OCI-LY7 (cell line): ENCODE data around the gene AOPEP. TPM values are rescaled to one million over a fixed set of nuclear protein-coding genes. Genes with fewer than 3 reads are reported as not detected.

Experiments used
- BruUV-seq: library from RNA; stranded (reverse); fragments of 400-500 nt; replicated peaks from 2 replicates; lab custom pipeline; 2021; lab: Mats Ljungman, UMichigan
- CTCF ChIA-PET: fragments of 300-600 bp; sonication (Branson Sonifier 250); formaldehyde crosslinking; loops from one replicate; lab custom pipeline; 2022; ENCODE audit warnings: antibody characterized with exemption; ENCODE audit not compliant: unreplicated experiment; lab: Charles Lee
- POLR2A ChIA-PET: fragments of 300-600 bp; sonication (Branson Sonifier 250); formaldehyde crosslinking; loops from one replicate; lab custom pipeline; 2022; ENCODE audit warnings: antibody characterized with exemption; lab: Charles Lee
- DNase-seq: peaks from one replicate; pipeline ENCODE4 v3.0.0-alpha.2; 2015; ENCODE audit warnings: low spot score
- H2AFZ ChIP-seq: fragments of 200-600 bp; sonication (generic), shearing (Covaris generic); 2 replicates; pipeline ENCODE4 v1.6.1; 2014; ENCODE audit warnings: mild to moderate bottlenecking, antibody characterized with exemption, low read length, moderate library complexity
- H3K27ac ChIP-seq: fragments of 200-600 bp; sonication (generic); 2 replicates; pipeline ENCODE4 v1.5.1; 2014; ENCODE audit warnings: mixed run types, low read depth, mild to moderate bottlenecking, moderate library complexity, low read length, inconsistent platforms; ENCODE audit not compliant: poor library complexity, severe bottlenecking
- H3K36me3 ChIP-seq: fragments of 200-600 bp; sonication (generic); 2 replicates; pipeline ENCODE4 v1.6.1; 2014; ENCODE audit warnings: mild to moderate bottlenecking, antibody characterized with exemption, low read length, moderate library complexity, mixed read lengths; ENCODE audit not compliant: insufficient read depth
- H3K4me1 ChIP-seq: fragments of 200-600 bp; sonication (generic); 2 replicates; pipeline ENCODE4 v1.5.1; 2014; ENCODE audit warnings: mild to moderate bottlenecking, low read length; ENCODE audit not compliant: insufficient read depth, poor library complexity, severe bottlenecking
- H3K4me2 ChIP-seq: fragments of 200-600 bp; sonication (generic); 2 replicates; pipeline ENCODE4 v1.6.1; 2014; ENCODE audit warnings: mild to moderate bottlenecking, low read length
- H3K4me3 ChIP-seq: fragments of 200-600 bp; sonication (generic); 2 replicates; pipeline ENCODE4 v1.5.1; 2014; ENCODE audit warnings: mild to moderate bottlenecking, low read depth, low read length; ENCODE audit not compliant: poor library complexity, severe bottlenecking
- H3K79me2 ChIP-seq: fragments of 200-600 bp; sonication (generic); 2 replicates; pipeline ENCODE4 v1.6.1; 2016; ENCODE audit warnings: low read depth, mild to moderate bottlenecking, low read length, moderate library complexity, mixed read lengths; ENCODE audit not compliant: insufficient read depth
- H3K9me2 ChIP-seq: fragments of 200-600 bp; sonication (generic); 2 replicates; pipeline ENCODE4 v1.6.1; 2016; ENCODE audit warnings: mild to moderate bottlenecking, low read length, mixed read lengths; ENCODE audit not compliant: insufficient read depth
- H3K9me3 ChIP-seq: fragments of 200-600 bp; sonication (generic); 2 replicates; pipeline ENCODE4 v1.6.1; 2014; ENCODE audit warnings: mild to moderate bottlenecking, mixed run types, low read length, mixed read lengths
- H4K20me1 ChIP-seq: fragments of 200-600 bp; sonication (generic); 2 replicates; pipeline ENCODE4 v1.6.1; 2014; ENCODE audit warnings: mild to moderate bottlenecking, antibody characterized with exemption, low read length, moderate library complexity, mixed read lengths; ENCODE audit not compliant: insufficient read depth
- CTCF ChIP-seq: fragments of 200-600 bp; sonication (generic); conservative IDR thresholded peaks from 2 replicates; pipeline ENCODE4 v1.5.1; 2014; ENCODE audit warnings: mild to moderate bottlenecking, antibody characterized with exemption, low read length, moderate library complexity, mixed read lengths
- EZH2phosphoT487 ChIP-seq: fragments of 200-600 bp; sonication (generic); IDR thresholded peaks from 2 replicates; pipeline ENCODE4 v1.6.1; 2018; ENCODE audit warnings: low read depth, borderline replicate concordance, mild to moderate bottlenecking, mixed run types, antibody characterized with exemption, low read length, moderate library complexity, mixed read lengths
- intact Hi-C: fragments of 100-400 bp; cut with micrococcal nuclease; formaldehyde crosslinking; loops from one replicate; pipeline ENCODE4 v1.10.0; 2022; ENCODE audit not compliant: unreplicated experiment
- total RNA-seq, 2 experiments: library from RNA; depleted of rRNA in 1 of 2; stranded (reverse); fragments of >200 nt in 1 of 2; shearing (Covaris generic) in 1 of 2; gene quantifications; 2 replicates each; pipeline ENCODE4 v1.2.3, GENCODE V29; 2014 to 2022

AOPEP gene
- total RNA-seq, 2 experiments from 2014 or later = 17.3 to 24.3 TPM

GRCh38 chr9:95058795-95059386, 332.4 kb downstream of the AOPEP start:
- H3K4me1 ChIP-seq = no peaks in the 10 kb centered on the region
- H3K79me2 ChIP-seq = no peaks in the 10 kb centered on the region
- H4K20me1 ChIP-seq = no peaks in the 10 kb centered on the region
- DNase-seq = no peak
- BruUV-seq = no TSS peak
- no peak for TF ChIP-seq EZH2phosphoT487
- TF ChIP-seq CTCF = no peak
- H3K9me2 ChIP-seq = no peaks in the 10 kb centered on the region
- H2AFZ ChIP-seq = no peak overlapping the region
- no peak overlapping the region for H3K4me3 ChIP-seq
- ChIA-PET CTCF (no interaction called here), POLR2A (no interaction called here)
- H3K27ac ChIP-seq = no peak overlapping the region
- no peaks in the 10 kb centered on the region for H3K9me3 ChIP-seq
- intact Hi-C loops = no loop called here
- no peak overlapping the region for H3K4me2 ChIP-seq
- H3K36me3 ChIP-seq = no peaks in the 10 kb centered on the region

GRCh38 chr9:95060234-95060633, 333.7 kb downstream of the AOPEP start:
- intact Hi-C loops = no loop called here
- no peak overlapping the region for H3K27ac ChIP-seq
- no peaks in the 10 kb centered on the region for H4K20me1 ChIP-seq
- H3K79me2 ChIP-seq = no peaks in the 10 kb centered on the region
- BruUV-seq = no TSS peak
- no peak overlapping the region for H3K4me2 ChIP-seq
- H3K4me3 ChIP-seq = no peak overlapping the region
- CTCF ChIA-PET = no interaction called here
- no peak for DNase-seq
- no peaks in the 10 kb centered on the region for H3K9me3 ChIP-seq
- no peaks in the 10 kb centered on the region for H3K4me1 ChIP-seq
- TF ChIP-seq CTCF (no peak), EZH2phosphoT487 (no peak)
- H3K36me3 ChIP-seq = no peaks in the 10 kb centered on the region
- no peak overlapping the region for H2AFZ ChIP-seq
- H3K9me2 ChIP-seq = no peaks in the 10 kb centered on the region
- POLR2A ChIA-PET = no interaction called here

GRCh38 chr9:95060916-95061315, 334.4 kb downstream of the AOPEP start:
- BruUV-seq = no TSS peak
- H2AFZ ChIP-seq = no peak overlapping the region
- H3K4me3 ChIP-seq = no peak overlapping the region
- H3K79me2 ChIP-seq = no peaks in the 10 kb centered on the region
- H3K9me2 ChIP-seq = no peaks in the 10 kb centered on the region
- intact Hi-C loops = no loop called here
- TF ChIP-seq CTCF (no peak), EZH2phosphoT487 (no peak)
- DNase-seq = no peak
- CTCF ChIA-PET = no interaction called here
- POLR2A ChIA-PET = no interaction called here
- H3K4me1 ChIP-seq = no peaks in the 10 kb centered on the region
- no peak overlapping the region for H3K4me2 ChIP-seq
- H3K9me3 ChIP-seq = no peaks in the 10 kb centered on the region
- no peak overlapping the region for H3K27ac ChIP-seq
- H4K20me1 ChIP-seq = no peaks in the 10 kb centered on the region
- H3K36me3 ChIP-seq = no peaks in the 10 kb centered on the region
